LHCN-M2 (cell line): ENCODE data around the gene TRIM69. TPM values are rescaled to one million over a fixed set of nuclear protein-coding genes. Genes with fewer than 3 reads are reported as not detected.
"Not testable (repeated sequence)": the region's sequence is repeated elsewhere in the genome, so short reads cannot be mapped to it uniquely, and the experiment has no call there.

ENCODE experiments used
- DNase-seq: peaks from one replicate; pipeline ENCODE4 v3.0.0-alpha.2; 2012; ENCODE audit warnings: low read depth
- total RNA-seq: library from RNA; depleted of rRNA; stranded (reverse); fragments of >200 nt; gene quantifications from 2 replicates; pipeline ENCODE4 v1.2.3, GENCODE V29; 2014

TRIM69 gene
- total RNA-seq, 1 experiment from 2014 or later, result 15.7 TPM

DNA sequence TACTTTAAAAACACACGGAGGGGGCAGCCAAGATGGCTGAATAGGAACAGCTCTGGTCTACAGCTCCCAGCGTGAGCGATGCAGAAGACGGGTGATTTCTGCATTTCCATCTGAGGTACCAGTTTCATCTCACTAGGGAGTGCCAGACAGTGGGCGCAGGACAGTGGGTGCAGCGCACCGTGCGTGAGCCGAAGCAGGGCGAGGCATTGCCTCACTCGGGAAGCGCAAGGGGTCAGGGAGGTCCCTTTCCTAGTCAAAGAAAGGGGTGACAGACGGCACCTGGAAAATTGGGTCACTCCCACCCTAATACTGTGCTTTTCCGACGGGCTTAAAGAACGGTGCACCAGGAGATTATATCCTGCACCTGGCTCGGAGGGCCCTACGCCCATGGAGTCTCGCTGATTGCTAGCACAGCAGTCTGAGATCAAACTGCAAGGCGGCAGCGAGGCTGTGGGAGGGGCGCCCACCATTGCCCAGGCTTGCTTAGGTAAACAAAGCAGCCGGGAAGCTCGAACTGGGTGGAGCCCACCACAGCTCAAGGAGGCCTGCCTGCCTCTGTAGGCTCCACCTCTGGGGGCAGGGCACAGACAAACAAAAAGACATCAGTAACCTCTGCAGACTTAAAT lies 3.0 kb downstream of the TRIM69 start:
- not testable (repeated sequence) for DNase-seq

DNA sequence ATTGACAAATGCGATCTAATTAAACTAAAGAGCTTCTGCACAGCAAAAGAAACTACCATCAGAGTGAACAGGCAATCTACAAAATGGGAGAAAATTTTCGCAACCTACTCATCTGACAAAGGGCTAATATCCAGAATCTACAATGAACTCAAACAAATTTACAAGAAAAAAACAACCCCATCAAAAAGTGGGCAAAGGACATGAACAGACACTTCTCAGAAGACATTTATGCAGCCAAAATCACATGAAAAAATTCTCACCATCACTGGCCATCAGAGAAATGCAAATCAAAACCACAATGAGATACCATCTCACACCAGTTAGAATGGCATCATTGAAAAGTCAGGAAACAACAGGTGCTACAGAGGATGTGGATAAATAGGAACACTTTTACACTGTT lies 7.1 kb downstream of the TRIM69 start:
- not testable (repeated sequence) for DNase-seq

DNA sequence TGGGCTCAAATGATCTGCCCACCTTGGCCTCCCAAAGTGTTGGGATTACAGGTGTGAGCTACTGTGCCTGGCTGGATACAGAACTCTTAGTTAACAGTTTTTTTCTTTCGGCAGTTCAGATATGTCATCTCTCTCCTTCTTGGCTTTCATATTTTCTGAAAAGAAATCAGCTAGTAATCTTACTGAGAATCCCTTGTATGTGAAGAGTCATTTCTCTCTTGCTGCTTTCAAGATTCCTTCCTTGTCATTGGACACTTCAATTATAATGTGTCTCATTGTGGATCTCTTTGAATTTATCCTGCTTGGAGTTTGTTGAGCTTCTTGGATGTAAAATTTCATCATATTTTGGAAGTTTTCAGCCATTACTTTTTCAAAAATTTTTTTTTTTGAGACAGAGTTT lies 17.0 kb downstream of the TRIM69 start:
- DNase-seq, result no peak

DNA sequence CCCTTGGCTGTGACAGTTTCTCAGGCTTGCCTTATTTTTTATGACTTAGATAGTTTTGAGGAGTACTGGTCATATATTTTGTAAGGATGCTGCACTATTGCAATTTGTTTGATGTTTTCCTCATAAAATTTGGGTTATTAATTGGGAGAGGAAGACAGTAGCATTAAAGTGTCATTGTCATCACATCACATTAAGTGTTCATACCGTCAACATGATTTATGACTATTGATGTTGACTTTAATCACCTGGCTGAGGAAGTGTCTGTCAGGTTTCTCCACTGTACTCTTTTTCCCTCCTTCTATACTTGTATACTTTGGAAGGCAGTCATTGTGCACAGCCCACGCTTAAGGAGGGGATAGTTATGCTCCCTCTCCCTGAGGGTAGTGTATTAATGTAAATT lies 26.9 kb downstream of the TRIM69 start:
- no peak for DNase-seq

DNA sequence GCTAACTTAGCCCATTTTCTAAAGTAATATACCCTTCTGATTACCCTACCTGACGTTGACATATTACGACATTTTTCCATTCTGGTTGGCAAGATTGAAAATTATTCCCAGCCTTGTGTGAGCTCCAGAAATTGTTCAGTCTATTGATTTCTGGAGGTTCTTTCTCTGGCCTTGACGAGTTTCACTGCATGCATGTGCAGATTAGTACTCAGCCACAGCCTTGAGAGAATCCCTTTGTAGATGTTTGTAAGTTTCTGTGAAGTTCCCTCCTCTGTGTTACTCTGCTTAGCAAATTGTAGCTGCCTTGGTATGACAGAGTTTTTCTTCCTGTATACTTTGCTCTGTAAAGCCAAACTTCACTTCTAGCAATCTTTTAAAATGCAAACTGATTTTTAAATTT lies 27.5 kb downstream of the TRIM69 start:
- no peak for DNase-seq

DNA sequence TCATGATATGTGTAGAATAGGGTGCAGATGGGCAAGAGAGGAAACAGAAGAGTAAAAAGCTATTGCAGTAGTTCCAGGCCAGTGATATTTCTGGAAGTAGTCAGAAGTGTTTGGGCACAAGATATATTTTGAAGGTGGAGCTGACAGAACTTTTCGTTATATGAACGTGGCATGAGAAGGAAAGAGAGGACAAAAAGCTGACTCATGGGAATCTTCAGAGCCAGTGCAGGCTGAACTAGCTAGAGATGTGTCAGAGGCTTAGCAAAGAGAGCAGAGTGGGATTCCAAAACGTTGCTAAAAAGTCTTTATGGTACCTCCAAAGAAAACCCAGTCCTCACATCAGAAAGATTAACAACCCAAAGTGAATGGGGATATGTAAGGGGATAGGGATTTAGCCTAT lies 28.7 kb downstream of the TRIM69 start:
- DNase-seq, result peak; percentile 6

DNA sequence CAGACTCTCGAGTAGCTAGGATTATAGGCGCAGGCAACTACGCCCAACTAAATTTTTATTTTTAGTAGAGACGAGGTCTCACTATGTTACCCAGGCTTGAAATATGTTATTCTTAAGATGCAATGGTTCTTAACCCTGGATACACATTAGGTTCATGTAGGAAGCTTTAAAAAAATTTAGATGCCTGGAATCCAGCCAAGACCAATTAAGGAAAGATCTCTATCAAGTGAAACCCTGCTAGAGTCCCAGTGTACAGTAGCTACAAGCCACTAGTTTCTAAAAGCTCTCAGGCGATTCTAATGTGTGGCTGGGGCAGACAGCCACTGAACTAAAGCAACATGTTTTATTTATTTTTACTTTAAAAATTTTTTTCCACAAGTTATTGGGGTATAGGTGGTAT lies 33.2 kb downstream of the TRIM69 start:
- no peak for DNase-seq

DNA sequence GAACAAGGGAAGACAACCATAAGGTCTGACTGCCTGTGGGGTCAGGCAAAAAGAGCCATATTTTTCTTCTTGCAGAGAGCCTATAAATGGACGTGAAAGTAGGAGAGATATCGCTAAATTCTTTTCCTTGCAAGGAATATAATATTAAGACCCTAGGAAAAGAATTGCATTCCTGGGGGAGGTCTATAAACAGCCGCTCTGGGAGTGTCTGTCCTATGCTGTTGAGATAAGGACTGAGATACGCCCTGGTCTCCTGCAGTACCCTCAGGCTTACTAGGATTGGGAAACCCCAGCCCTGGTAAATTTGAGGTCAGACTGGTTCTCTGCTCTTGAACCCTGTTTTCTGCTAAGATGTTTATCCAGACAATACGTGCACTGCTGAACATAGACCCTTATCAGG lies 34.4 kb downstream of the TRIM69 start:
- DNase-seq, result not testable (repeated sequence)

DNA sequence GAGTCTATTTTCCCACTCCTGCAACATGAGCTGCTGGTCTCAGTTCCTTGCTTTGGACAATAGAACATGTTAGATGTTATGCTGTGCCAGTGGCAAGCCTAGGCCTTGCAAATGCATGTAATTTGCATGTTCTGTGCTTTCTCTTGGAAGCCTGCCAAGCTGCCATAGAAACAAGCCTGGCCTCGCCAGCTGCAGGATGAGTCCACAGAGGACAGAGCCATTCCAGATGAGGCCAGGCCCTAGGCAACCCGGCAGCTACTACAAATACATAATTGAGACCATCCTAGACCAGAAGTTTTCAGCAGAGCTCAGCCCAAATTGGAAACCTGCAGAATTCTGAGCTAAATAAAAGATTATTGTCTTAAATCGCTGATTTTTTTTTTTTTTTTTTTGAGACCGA lies 39.6 kb downstream of the TRIM69 start:
- peak; percentile 40 for DNase-seq

DNA sequence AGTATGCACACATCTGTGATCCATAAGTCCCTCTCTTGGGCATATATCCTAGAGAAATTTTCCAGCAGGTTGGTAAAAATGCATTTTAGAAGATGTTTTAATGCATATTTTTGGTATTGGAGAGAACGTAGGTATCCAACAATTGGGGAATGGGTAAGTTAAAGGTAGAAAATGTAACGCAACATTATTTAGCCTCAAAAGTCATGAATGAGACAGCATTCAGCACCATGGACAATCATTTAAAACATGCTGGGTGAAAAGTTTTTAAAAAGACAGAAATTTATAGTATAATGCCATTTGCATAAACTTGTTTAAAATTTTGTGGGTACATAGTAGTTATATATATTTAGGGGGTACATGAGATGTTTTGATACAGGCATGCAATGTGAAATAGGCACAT lies 43.4 kb downstream of the TRIM69 start:
- no peak for DNase-seq

DNA sequence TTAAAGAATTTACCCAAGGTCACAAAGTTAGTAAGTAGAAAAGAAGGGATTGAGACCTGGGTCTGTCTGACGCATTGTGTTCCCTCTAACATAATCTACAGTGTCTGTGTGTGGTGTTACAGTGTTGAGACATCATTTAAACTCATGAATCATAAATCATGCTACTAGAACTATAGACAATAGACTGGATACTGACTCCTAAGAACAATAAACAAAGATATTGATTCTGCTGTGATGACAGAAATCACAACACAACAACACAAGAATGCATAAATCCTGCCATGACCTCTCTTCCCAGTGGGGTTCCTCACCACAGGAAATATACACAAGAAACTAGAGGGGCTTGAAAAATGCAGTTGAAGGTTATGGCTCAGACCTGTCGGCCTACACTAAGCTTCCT lies 44.3 kb downstream of the TRIM69 start:
- DNase-seq, result no peak

DNA sequence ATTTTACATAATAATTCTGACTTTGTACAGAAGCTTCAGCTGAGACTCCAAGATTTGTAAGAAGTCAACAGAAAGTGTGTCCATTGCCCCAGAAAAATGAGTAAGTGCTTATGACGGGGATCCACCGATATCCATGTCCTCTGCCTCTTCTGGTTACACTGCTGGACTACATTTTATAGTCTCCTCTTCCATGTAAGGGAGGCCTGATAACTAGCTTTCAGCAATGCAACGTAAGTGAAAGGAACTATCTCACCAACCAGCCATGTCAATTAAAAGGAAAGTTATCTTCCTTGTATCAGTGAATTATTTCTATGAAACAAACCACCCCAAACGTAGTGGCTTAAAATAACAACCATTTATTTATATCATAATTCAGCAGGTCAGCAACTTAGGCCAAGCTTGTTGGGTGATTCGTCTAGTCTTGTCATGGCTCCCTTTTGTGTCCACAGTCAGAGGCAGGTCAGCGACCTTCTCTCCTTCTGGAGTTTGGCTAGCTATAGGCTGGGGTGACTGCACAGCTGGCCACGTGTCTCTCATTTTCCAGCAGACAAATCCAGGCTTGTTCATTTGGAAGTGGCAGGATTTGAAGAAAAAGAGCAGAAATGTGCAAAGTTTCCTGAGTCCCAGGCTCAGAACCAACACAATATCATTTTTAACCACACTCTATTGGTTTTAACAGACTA lies 44.9 kb downstream of the TRIM69 start:
- DNase-seq, result peak; percentile 30

DNA sequence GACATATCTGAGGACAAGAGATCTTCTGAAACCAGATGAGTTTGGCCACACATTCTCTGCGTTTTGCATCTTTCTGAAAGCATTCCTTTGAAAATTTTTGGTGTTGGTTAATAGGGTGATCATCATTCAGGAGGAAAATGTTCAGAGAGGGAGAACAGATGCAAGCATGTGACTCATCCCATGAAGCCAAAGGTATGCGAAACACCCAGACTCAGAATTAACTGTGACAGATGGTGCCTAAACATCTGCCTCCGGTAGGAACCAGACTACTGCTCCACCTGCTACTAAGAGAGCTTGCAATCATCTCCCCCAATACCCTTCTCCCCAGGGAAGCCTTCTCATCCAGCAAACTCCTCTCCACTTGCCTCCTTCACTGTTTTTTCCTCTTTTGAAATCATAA lies 46.2 kb downstream of the TRIM69 start:
- peak; percentile 94 for DNase-seq

DNA sequence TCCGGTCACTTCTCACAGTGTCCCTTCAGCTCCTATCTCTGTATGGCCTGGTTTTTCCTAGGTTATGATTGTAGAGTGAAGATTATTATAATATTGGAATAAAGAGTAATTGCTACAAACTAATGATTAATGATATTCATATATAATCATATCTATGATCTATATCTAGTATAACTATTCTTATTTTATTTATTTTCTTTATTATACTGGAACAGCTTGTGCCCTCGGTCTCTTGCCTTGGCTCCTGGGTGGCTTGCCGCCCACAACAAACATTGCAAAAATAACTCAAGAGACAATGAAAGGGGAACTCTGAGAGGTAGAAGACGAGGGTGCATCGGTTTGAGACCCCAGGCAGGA lies 48.6 kb downstream of the TRIM69 start:
- DNase-seq, result not testable (repeated sequence)

DNA sequence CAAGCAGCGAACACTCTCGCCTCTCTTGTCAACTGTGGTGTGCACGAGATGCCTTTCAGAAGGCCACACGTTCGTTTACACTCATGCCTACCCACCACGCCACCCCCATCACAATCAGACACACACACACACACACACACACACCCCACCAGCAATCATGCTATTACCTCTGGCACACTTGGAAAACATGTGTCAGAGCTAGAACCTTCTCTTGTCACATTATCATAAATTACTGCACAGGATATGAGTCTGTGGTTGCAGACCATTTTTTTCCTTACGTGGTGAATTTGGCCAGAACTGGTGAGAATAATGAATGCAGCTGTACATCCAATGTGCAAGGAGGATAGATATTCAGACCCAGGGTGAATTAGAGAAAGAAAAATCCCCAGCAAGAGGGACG lies 52.4 kb downstream of the TRIM69 start:
- DNase-seq, result peak; percentile 5

DNA sequence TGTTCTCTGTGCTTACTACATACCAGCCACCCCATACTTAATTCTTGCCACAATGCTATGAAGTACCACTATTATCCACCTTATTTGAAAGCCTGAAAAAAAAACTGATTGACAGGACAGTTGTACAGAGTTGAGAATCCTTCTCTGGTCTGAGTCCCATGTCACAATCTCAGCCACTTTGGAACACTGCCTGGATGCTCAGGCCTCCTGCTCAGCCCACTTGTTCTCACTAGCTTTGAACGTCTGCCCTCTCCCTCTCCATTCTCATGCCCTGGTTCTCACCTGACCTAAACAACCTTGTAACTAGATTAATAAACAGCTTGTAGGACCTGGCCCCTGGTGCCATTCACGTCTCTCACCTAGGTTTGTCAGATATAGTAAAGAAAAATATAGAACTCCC lies 53.9 kb downstream of the TRIM69 start:
- DNase-seq, result no peak

DNA sequence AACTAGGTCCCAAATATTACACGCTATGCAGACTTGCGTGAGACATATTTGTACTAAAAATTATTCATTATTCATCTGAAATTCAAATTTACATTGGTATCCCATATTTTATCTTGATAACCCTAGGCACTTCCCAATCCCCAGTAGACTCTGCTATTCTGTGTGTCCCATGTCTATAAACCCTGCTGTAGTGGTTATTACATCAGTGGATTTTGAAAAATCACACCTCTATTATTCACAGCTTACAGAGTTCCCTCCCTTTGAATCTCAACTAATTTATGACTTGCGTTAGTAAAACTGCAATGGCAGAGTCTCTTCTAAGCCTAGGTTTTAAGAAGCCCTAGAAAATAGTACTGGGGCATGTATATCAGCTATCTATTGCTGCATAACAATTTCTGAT lies 54.3 kb downstream of the TRIM69 start:
- no peak for DNase-seq

DNA sequence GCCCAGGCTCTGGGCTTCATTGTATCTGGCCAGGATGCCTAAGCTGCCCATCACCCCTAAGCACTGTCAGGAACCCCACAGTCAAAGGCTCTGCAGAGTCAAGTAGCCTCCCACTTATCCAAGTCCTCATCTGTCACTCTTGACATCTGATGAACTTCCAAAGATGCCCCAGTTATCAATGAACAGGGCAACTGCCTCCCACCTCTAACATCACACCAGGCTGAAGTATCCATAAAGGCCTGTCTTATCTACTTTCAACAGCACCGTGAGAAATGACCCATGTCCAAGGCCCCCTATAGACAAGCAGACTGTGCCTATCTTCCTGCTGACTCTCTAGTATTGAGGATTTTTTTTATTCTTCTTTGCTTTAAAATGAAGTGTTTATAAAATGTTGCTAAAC lies 56.4 kb downstream of the TRIM69 start:
- no peak for DNase-seq

DNA sequence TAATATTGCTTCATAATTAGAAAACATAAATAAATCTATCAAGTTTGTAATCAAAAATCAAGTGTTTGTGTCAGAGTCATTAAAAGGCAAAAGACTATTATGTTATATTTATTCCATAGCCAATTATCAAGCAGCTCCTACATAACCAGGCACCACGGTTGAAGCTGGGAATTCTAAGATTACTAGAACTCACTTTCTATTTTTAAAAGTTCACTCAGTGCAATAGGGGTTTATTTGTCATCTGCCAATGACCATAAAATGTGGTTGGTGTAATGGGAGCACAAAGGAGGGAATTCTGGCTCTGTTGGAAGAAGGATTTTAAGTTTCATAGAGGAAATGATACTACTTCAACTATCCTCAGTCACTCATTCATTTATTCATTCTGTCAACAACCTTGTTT lies 57.7 kb downstream of the TRIM69 start:
- DNase-seq, result no peak

DNA sequence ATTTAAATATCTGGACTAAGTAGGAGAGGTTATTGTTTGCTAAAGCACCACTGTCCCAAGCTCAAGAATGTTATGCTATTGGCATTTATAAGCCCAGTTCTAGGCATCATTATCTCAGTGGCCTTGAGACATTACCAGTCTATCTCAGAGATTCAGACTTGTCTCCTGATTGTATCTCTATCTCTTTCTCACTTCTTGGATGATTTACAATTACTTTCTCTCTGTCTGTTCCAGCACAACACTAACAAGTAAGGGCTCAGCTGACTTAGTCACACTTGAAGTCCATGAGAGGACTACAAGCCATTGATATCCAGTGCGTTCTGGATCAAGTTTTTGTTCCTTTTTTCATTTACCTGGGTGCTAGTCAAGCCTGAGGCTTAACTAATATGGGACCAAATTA lies 60.2 kb downstream of the TRIM69 start:
- no peak for DNase-seq

DNA sequence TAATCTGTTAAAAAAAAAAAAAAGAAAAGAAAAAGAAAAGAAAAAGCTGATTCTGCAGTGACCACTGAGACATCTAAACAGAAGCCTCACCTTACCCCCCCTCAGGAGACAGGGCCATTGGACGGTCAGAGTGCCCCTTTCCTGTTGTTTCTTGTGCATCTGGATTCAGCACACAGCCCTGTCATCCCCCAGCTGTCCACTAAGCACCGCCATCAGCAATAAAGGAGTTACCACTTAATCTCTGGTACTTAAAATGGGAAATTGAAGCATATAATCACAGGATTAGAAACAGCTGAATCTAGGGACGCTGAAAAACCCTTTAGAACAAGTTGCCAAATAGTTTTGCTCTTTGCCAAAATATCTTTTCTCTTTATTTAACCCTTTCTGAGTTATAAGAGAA lies 62.5 kb downstream of the TRIM69 start:
- DNase-seq, result peak; percentile 6

DNA sequence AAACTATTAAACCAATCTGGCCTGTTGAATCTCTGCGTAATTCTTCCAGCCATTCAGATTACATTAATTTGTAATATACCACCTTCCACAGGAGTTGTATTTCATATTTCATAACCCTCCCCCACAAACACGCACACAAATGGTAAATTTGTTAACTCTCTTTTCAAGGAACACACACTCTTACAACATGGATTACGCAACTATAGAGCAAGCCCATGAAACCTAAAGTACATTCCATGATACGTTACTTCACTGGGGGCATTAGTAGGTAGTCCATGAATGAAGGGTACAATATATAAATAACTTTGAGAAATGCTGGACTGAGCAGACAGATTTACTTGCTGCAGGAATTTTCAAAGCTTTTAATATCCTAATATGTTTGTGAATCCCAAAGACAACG lies 65.0 kb downstream of the TRIM69 start:
- no peak for DNase-seq

DNA sequence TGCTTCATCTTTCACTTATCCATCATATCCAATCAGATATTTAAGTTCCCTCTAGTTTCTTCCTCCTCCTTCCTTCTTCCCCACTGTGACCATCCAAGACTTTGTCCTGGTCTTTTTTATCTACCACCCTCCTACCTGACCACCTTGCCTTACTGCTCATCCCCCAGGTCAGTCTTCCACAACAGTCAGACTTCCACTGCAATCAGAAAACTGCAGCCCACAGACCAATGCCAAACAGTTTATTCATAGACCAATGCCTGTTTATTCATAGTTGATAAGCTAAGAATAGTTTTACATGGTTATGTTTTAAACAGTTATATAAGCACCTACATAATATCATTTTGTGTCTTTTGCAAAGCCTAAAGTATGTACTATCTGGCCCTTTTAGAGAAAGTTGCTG lies 65.5 kb downstream of the TRIM69 start:
- no peak for DNase-seq

DNA sequence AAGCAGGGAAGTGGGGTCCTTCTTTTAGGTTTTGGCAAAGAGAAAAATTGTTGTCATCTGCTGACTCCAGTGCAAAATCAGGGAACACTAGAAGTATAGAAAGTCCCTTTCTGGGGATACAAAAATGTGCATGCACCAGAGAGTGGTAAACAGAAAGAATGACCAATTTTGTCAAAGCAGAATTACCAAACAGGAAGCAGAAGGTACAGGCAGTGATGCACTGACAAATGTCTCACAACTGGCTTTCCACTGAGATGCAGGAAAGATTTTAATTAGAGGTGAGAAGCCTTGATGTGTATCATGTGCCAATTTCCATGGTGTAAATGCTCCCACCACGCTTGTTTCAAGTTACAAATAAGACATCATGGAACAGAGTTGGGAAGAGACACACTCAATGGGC lies 66.0 kb downstream of the TRIM69 start:
- no peak for DNase-seq
